Measurements from ENCODE around the gene SELL. TPM values are rescaled to one million over a fixed set of nuclear protein-coding genes. Genes with fewer than 3 reads are reported as not detected.
"Not testable (repeated sequence)": the region's sequence is repeated elsewhere in the genome, so short reads cannot be mapped to it uniquely, and the experiment has no call there.

SELL gene
- polyA plus RNA-seq (2012; ENCODE audit: insufficient read depth, insufficient read length): 34.9 TPM

GRCh38 chr1:169711469-169712308, at the start of gene SELL:
Gene SELL, minus strand, starts transcription at chr1:169711620. Its CDS starts 122 bp downstream, at chr1:169711498.
- peak within 1 kb of the TSS; percentile 62 for H3K4me3 ChIP-seq (ENCODE audit: low read length)
- DNase-seq (ENCODE audit: low read depth, low spot score): peak; percentile 92

GRCh38 chr1:169759038-169759437, 47.6 kb upstream of the SELL start:
- no peak overlapping the region for H3K4me3 ChIP-seq (ENCODE audit: low read length)
- DNase-seq (ENCODE audit: low read depth, low spot score): no peak

- H3K4me3 ChIP-seq (ENCODE audit: low read length): no peak overlapping the region
- no peak for DNase-seq (ENCODE audit: low read depth, low spot score)
Observed at GRCh38 chr1:169753549-169753948, 42.1 kb upstream of the SELL start.

GRCh38 chr1:169750041-169750440, 38.6 kb upstream of the SELL start:
- no peak for DNase-seq (ENCODE audit: low read depth, low spot score)
- H3K4me3 ChIP-seq (ENCODE audit: low read length): no peak overlapping the region

GRCh38 chr1:169746550-169746949, 35.1 kb upstream of the SELL start:
- DNase-seq (ENCODE audit: low read depth, low spot score): no peak
- no peak overlapping the region for H3K4me3 ChIP-seq (ENCODE audit: low read length)

GRCh38 chr1:169745015-169745861, 33.8 kb upstream of the SELL start:
- DNase-seq (ENCODE audit: low read depth, low spot score): no peak
- no peak overlapping the region for H3K4me3 ChIP-seq (ENCODE audit: low read length)

GRCh38 chr1:169741666-169742394, 30.4 kb upstream of the SELL start:
- DNase-seq (ENCODE audit: low read depth, low spot score): no peak

GRCh38 chr1:169739980-169740379, 28.6 kb upstream of the SELL start:
- no peak overlapping the region for H3K4me3 ChIP-seq (ENCODE audit: low read length)
- no peak for DNase-seq (ENCODE audit: low read depth, low spot score)

More at GRCh38 chr1:169741666-169742394, 30.4 kb upstream of the SELL start:
- H3K4me3 ChIP-seq (ENCODE audit: low read length): no peak overlapping the region

- no peak for DNase-seq (ENCODE audit: low read depth, low spot score)
Observed at GRCh38 chr1:169733924-169734323, 22.5 kb upstream of the SELL start, which contains the start of gene SELE. Gene SELE, minus strand, starts transcription at chr1:169734079. Its CDS starts 467 bp downstream, at chr1:169733612.

GRCh38 chr1:169731446-169731845, 20.0 kb upstream of the SELL start:
- H3K4me3 ChIP-seq (ENCODE audit: low read length): no peak overlapping the region
- DNase-seq (ENCODE audit: low read depth, low spot score): no peak

More at GRCh38 chr1:169733924-169734323, 22.5 kb upstream of the SELL start, which contains the start of gene SELE:
- no peak within 1 kb of the TSS for H3K4me3 ChIP-seq (ENCODE audit: low read length)

- DNase-seq (ENCODE audit: low read depth, low spot score): no peak
- no peak overlapping the region for H3K4me3 ChIP-seq (ENCODE audit: low read length)
Observed at GRCh38 chr1:169729991-169730390, 18.6 kb upstream of the SELL start.

- DNase-seq (ENCODE audit: low read depth, low spot score): no peak
Observed at GRCh38 chr1:169727307-169727706, 15.9 kb upstream of the SELL start.

GRCh38 chr1:169726851-169727250, 15.4 kb upstream of the SELL start:
- DNase-seq (ENCODE audit: low read depth, low spot score): no peak
- H3K4me3 ChIP-seq (ENCODE audit: low read length): no peak overlapping the region

More at GRCh38 chr1:169727307-169727706, 15.9 kb upstream of the SELL start:
- H3K4me3 ChIP-seq (ENCODE audit: low read length): no peak overlapping the region

GRCh38 chr1:169725930-169726329, 14.5 kb upstream of the SELL start:
- H3K4me3 ChIP-seq (ENCODE audit: low read length): no peak overlapping the region
- no peak for DNase-seq (ENCODE audit: low read depth, low spot score)

GRCh38 chr1:169724168-169724567, 12.7 kb upstream of the SELL start:
- DNase-seq (ENCODE audit: low read depth, low spot score): no peak

GRCh38 chr1:169723763-169724162, 12.3 kb upstream of the SELL start:
- H3K4me3 ChIP-seq (ENCODE audit: low read length): no peak overlapping the region
- no peak for DNase-seq (ENCODE audit: low read depth, low spot score)

More at GRCh38 chr1:169724168-169724567, 12.7 kb upstream of the SELL start:
- no peak overlapping the region for H3K4me3 ChIP-seq (ENCODE audit: low read length)

GRCh38 chr1:169722779-169723178, 11.4 kb upstream of the SELL start:
- H3K4me3 ChIP-seq (ENCODE audit: low read length): no peak overlapping the region
- DNase-seq (ENCODE audit: low read depth, low spot score): no peak

- DNase-seq (ENCODE audit: low read depth, low spot score): not testable (repeated sequence)
Observed at GRCh38 chr1:169715100-169715499, 3.7 kb upstream of the SELL start.

GRCh38 chr1:169713090-169713489, 1.7 kb upstream of the SELL start:
- not testable (repeated sequence) for DNase-seq (ENCODE audit: low read depth, low spot score)

More at GRCh38 chr1:169715100-169715499, 3.7 kb upstream of the SELL start:
- not testable (repeated sequence) for H3K4me3 ChIP-seq (ENCODE audit: low read length)

More at GRCh38 chr1:169713090-169713489, 1.7 kb upstream of the SELL start:
- not testable (repeated sequence) for H3K4me3 ChIP-seq (ENCODE audit: low read length)
